Rectal smooth muscle tissue (tissue), 1 donor: ENCODE results near the gene MC2R.

ENCODE experiments used
- H3K27ac ChIP-seq: one replicate; pipeline ENCODE4 v1.7.0; 2013; ENCODE audit warnings: low read depth, low read length, inconsistent platforms
- H3K27me3 ChIP-seq: one replicate; pipeline ENCODE4 v1.7.0; 2013; ENCODE audit warnings: low read length; ENCODE audit not compliant: control insufficient read depth, insufficient read depth
- H3K36me3 ChIP-seq: one replicate; pipeline ENCODE4 v1.7.0; 2013; ENCODE audit warnings: low read length; ENCODE audit not compliant: control insufficient read depth, insufficient read depth
- H3K4me1 ChIP-seq: one replicate; pipeline ENCODE4 v1.7.0; 2013; ENCODE audit warnings: low read length; ENCODE audit not compliant: control insufficient read depth, insufficient read depth
- H3K4me3 ChIP-seq: one replicate; pipeline ENCODE4 v1.7.0; 2013; ENCODE audit warnings: low read length
- H3K9ac ChIP-seq: one replicate; pipeline ENCODE4 v1.7.0; 2013; ENCODE audit warnings: low read length

Gene MC2R

DNA sequence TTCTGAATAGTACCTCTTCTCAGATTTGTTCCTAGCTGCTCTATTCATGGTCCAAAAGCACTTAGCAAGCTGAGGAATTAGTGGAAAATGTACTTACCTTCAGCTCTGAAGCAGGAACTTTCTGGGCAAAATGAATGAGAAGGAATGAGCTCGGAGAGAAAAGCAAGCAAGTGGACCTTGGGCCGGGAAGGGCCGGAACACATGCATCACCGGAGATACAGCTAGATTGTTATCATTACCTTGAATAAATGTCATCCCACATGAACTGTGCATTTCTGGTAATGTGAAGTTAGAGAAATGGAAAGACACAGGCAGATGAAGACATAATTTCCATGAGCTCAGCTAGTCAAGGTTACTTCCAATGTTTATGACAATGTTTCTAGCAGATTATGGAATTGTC is at the start of gene MC2R:
TSS of gene MC2R (minus strand) at position 146 of the 400 bp plus-strand sequence. CDS start 30,018 bp downstream, outside the sequence.
- no peaks in the 10 kb centered on the region for H3K36me3 ChIP-seq
- H3K27ac ChIP-seq = no peak within 1 kb of the TSS
- no peak within 1 kb of the TSS for H3K9ac ChIP-seq
- no peaks in the 10 kb centered on the region for H3K4me1 ChIP-seq
- no peaks in the 10 kb centered on the region for H3K27me3 ChIP-seq
- no peak within 1 kb of the TSS for H3K4me3 ChIP-seq

DNA sequence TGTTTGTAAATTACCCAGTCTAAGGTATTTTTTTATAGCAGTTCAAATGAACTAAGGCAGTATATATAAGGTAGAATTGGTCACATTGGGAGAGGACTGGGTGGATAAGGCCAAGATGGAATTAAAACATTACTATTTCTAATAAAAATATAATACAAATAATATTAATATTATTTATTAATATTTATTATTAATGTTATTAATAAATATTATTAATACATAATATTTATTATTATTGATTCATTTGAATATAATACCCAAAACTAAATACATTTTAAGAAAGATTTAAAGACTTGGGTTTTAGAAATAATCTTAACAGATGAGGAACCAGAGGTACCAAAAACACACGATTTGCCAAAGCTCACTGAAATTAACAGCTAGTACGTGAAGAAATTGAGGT is 30.5 kb upstream of the MC2R start:
- Histone ChIP-seq H3K9ac (no peak overlapping the region), H3K4me3 (no peak overlapping the region), H3K27ac (no peak overlapping the region), H3K36me3 (no peaks in the 10 kb centered on the region), H3K4me1 (no peaks in the 10 kb centered on the region), H3K27me3 (no peaks in the 10 kb centered on the region)

DNA sequence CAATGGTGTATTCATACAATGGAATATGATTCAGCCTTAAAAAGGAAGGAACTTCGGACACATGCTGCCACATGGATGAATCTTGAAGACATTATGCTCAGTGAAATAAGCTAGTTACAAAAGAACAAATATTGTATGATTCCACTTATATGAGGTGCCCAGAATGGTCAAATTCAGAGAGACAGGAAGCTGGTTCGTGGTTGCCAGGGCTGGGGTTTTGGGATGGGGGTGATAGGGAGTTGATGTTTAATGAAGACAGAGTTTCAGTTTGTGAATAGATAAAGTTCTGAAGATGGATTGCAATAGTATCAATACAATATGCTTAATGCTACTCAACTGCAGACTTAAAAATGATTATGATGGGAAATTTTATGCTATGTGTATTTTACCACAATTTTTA is 28.0 kb upstream of the MC2R start:
- H3K27me3 ChIP-seq = no peaks in the 10 kb centered on the region
- H3K36me3 ChIP-seq = no peaks in the 10 kb centered on the region
- H3K27ac ChIP-seq = no peak overlapping the region
- H3K9ac ChIP-seq = no peak overlapping the region
- H3K4me3 ChIP-seq = no peak overlapping the region
- no peaks in the 10 kb centered on the region for H3K4me1 ChIP-seq

DNA sequence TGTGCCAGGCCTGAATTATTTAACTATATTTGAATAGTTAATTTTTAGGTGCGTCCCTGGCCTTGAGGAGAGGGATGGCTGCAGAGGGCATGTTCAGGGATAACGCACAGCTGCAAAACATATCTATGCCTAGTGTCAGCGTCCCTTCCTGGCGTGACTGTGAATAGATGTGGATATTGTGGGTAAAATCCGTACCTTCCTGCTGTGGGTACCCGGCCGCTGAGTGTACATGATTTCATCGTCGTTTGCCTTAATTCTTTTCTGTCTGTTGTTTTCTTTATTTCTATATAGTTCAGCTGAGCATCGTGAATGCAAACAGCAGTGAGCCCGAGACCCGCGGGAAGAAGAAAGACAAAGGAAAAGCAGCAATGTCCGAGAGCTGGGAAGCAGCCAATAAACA is 25.0 kb upstream of the MC2R start:
- no peak overlapping the region for H3K4me3 ChIP-seq
- no peaks in the 10 kb centered on the region for H3K27me3 ChIP-seq
- H3K9ac ChIP-seq = no peak overlapping the region
- no peak overlapping the region for H3K27ac ChIP-seq
- H3K4me1 ChIP-seq = no peaks in the 10 kb centered on the region
- no peaks in the 10 kb centered on the region for H3K36me3 ChIP-seq

DNA sequence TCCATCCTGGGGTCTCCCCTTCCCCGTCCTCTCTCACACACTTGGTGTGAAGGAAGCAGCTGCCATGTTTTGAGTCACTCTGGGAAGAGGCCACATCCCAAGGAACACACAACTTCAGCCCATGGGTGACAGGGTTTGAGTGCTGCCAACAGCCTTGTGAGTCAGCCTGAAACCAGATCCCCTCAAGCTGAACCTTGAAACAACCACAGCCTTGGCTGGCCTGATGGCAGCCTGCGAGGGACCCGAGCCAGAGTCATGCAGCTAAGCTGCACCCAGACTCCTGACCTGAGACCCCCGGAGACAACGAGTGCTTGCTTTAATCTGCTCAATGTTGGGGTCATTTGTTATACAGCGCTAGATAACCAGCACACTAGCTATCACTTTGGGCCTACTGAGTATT is 19.3 kb upstream of the MC2R start:
- H3K36me3 ChIP-seq = no peaks in the 10 kb centered on the region
- no peaks in the 10 kb centered on the region for H3K4me1 ChIP-seq
- no peak overlapping the region for H3K9ac ChIP-seq
- H3K27ac ChIP-seq = no peak overlapping the region
- H3K4me3 ChIP-seq = no peak overlapping the region
- H3K27me3 ChIP-seq = no peaks in the 10 kb centered on the region

DNA sequence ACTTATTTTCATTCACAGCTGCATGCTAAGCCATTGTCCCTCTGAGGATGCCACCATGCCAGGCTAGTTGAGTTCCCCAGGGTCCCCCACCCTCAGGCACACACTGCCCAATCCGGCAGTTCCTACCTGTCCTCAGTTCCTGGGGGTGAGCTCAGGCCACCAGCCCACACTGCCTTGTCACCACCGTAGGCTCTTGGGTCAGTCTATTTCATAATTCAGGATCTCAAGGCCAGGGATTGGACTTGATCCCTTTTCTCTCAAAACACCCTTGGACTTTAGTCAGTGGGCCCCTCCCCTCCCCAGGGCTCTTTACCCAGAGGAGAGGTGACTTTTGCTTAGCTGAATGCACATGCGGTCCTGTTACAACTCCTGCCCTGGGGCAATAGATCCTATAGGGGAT is 18.7 kb upstream of the MC2R start:
- Histone ChIP-seq H3K4me1 (no peaks in the 10 kb centered on the region), H3K27ac (no peak overlapping the region), H3K36me3 (no peaks in the 10 kb centered on the region), H3K4me3 (no peak overlapping the region), H3K9ac (no peak overlapping the region), H3K27me3 (no peaks in the 10 kb centered on the region)

DNA sequence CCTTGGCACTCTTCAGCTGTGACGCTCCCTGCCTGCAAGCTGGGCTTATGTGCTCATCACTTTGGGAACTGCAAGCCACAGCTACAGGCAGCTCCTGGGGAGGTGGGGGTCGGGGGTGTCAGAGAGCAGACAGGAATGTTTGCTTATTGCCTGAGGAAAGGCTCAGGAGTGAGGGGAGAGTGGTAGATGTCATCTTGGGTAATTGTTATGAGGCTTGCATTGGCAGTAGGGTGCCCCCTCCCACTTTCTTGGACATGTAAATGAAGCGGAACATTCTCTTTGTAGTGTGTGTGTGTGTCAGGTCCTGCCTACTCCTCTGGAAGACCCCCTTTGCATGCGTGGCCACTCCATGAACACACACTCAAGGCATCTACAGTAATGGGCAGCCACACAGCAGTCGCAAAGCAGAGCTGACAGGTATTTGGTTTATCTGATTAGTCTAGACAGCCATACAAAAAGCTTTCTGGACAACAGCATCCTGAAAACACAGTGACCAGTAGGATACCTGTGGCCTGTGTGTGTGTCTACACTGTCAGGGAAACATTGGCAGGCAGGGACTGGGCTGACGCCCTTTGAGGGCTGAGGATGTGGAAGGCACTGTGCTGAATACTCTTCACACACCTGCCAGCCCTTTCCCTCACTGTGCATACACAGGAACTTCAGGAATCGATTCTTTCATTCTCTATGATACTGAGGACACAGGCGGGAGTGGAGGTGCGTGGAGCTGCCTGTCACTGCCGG is 17.1 kb upstream of the MC2R start:
- no peaks in the 10 kb centered on the region for H3K27me3 ChIP-seq
- H3K36me3 ChIP-seq = no peaks in the 10 kb centered on the region
- H3K4me1 ChIP-seq = no peaks in the 10 kb centered on the region
- H3K4me3 ChIP-seq = no peak overlapping the region
- no peak overlapping the region for H3K9ac ChIP-seq
- no peak overlapping the region for H3K27ac ChIP-seq

DNA sequence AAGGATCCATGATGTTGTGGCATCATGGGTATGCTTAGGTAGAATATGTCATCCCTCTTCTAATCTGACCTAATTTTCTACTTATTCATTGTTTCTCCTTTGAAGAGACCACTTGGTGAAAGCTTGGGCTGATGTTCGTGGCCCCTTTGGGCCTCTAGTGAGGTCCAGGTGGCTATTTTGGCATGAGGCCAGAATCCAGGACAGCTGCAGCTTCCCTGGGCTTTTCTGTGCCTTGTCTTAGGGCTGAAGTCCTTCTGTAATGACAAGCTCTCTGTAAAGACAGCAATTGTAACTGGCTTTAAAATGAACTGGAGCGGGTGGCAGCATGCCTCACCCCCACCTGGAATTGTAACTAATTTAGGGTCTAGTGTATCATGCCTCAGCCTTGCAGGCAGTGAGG is 15.6 kb upstream of the MC2R start:
- H3K27me3 ChIP-seq = no peaks in the 10 kb centered on the region
- H3K4me3 ChIP-seq = no peak overlapping the region
- no peak overlapping the region for H3K9ac ChIP-seq
- no peaks in the 10 kb centered on the region for H3K4me1 ChIP-seq
- no peaks in the 10 kb centered on the region for H3K36me3 ChIP-seq
- no peak overlapping the region for H3K27ac ChIP-seq

DNA sequence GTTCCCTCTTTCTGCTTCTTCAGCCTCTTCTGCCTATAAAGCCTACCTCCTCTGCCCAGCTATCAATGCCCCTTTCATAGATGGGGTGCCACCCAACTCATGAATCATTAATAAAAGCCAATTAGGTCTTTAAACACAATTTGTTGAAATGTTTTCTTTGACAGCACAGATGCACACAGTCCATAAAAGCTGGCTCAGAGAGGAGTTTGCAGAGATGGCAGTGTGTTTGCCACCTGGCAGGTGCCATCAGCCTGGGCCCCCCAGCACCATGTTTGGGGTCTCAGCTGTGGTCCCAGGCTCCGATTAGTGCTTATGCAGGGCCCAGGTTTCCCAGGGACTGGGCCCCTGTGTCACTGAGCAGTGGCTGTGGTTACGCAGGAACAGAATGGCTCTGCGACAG is 7.9 kb upstream of the MC2R start:
- Histone ChIP-seq H3K27me3 (no peaks in the 10 kb centered on the region), H3K9ac (no peak overlapping the region), H3K4me3 (no peak overlapping the region), H3K4me1 (no peaks in the 10 kb centered on the region), H3K36me3 (no peaks in the 10 kb centered on the region), H3K27ac (no peak overlapping the region)

DNA sequence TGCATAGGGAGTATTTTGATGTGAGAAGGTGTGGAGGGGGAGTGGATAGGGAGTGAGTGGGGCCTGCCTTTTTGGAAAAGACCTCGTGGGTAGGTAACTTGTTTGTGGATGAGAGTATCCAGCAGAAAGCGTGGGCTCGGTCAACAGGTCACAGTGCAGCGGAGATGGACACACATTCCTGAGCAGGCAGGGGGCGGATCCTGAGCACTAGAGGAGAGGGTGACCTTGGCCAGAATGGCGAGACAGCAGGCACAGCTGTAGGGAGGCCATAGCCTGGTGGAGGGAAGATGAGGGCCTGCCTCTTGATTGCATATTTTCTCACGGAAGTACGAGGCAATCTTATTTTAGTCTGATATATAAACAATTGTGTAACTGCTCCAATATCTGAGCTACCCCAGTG is 3.6 kb upstream of the MC2R start:
- no peaks in the 10 kb centered on the region for H3K36me3 ChIP-seq
- H3K4me3 ChIP-seq = no peak overlapping the region
- no peaks in the 10 kb centered on the region for H3K4me1 ChIP-seq
- no peak overlapping the region for H3K9ac ChIP-seq
- no peak overlapping the region for H3K27ac ChIP-seq
- no peaks in the 10 kb centered on the region for H3K27me3 ChIP-seq

DNA sequence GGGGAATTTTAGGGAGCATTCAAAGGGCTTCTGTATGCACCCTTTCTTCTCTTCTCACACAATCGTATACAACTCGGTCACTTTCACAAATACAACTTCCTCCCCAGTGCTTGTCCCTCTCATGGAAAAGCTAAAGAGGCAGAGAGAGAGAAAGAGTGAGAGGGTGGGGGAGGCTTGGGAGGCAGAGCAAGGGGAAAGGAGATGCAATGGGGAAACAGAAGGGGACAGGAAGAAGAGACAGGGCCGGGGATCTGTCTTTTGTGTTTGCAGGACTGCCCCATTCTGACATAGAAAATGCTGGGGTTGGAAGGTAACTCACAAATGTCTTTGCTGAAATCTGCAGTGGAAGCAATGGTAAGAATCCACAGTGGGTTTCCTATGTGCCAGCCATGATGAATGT is 2.1 kb upstream of the MC2R start:
- no peaks in the 10 kb centered on the region for H3K27me3 ChIP-seq
- no peak overlapping the region for H3K27ac ChIP-seq
- H3K4me1 ChIP-seq = no peaks in the 10 kb centered on the region
- no peak overlapping the region for H3K9ac ChIP-seq
- H3K4me3 ChIP-seq = no peak overlapping the region
- no peaks in the 10 kb centered on the region for H3K36me3 ChIP-seq

DNA sequence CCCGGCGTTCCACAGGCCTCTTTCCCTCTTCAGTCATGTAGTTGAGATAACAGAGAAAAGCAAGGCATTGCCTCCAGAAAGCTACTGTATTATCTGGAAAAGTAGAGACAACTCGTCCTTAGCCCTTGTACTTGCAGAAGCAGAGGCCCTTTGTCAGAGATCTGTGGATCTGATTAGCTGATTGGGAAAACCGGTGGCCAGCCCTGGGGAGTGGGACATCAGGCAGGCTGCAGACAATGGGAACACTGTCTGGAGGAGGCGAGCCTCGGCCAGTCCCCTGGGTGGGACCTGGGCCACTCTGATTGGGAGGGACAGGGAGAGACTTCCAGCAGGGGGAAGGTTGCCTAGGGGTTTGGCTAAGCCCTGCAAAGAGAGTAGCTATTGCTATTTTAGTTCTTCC is 1.2 kb upstream of the MC2R start:
- no peak overlapping the region for H3K9ac ChIP-seq
- H3K36me3 ChIP-seq = no peaks in the 10 kb centered on the region
- no peak overlapping the region for H3K27ac ChIP-seq
- H3K27me3 ChIP-seq = no peaks in the 10 kb centered on the region
- no peaks in the 10 kb centered on the region for H3K4me1 ChIP-seq
- no peak overlapping the region for H3K4me3 ChIP-seq

DNA sequence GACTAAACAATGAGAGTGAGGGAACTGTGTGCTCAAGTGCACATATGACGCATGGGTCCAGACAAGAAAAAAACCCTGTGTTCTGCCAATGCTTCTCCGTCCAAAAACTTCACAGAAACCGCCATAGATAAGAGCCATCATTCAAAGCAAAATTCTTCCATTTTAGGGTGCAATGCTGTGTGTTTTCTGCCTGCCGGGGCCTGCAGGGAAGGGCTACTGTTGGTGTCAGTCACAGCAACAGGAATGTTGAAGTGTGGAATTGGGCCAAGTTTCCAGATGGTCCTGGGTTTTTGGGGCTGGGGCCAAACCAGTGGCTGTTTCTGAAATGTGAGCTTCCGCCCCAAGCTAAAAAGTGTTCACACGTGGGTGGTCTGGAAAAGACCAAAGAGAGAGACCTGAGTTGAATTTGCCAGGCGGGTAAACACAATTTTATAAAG is 677 bp upstream of the MC2R start:
- Histone ChIP-seq H3K36me3 (no peaks in the 10 kb centered on the region), H3K27ac (no peak overlapping the region), H3K9ac (no peak overlapping the region), H3K27me3 (no peaks in the 10 kb centered on the region), H3K4me1 (no peaks in the 10 kb centered on the region), H3K4me3 (no peak overlapping the region)
